GM04504 (cell line): ENCODE results near the gene LSM2.
A peak's percentile ranks its signal among the peaks of the same experiment; 100 is the strongest.

Source experiments
- DNase-seq: peaks from one replicate; pipeline ENCODE4 v3.0.0-alpha.2; 2012; ENCODE audit warnings: low read depth

LSM2 gene

GRCh38 chr6:31776989-31777666 is 29.6 kb downstream of the LSM2 start, which contains the start of gene VWA7:
Gene VWA7 (minus strand): TSS chr6:31777328. CDS start chr6:31776779, 549 bp downstream.
- DNase-seq: peak; percentile 28

- DNase-seq: no peak
These were observed 30.2 kb downstream of the LSM2 start for GRCh38 chr6:31776485-31776988.

GRCh38 chr6:31775633-31776484 is 30.9 kb downstream of the LSM2 start:
- DNase-seq: no peak

- no peak for DNase-seq
These were observed 31.6 kb downstream of the LSM2 start for GRCh38 chr6:31775184-31775583.

- DNase-seq: no peak
These were observed 34.8 kb downstream of the LSM2 start for GRCh38 chr6:31771992-31772358.

GRCh38 chr6:31770860-31771259 is 35.9 kb downstream of the LSM2 start:
- DNase-seq: no peak

GRCh38 chr6:31769684-31770371 is 36.9 kb downstream of the LSM2 start:
- no peak for DNase-seq

- no peak for DNase-seq
These were observed 38.2 kb downstream of the LSM2 start for GRCh38 chr6:31768363-31769257.

GRCh38 chr6:31767096-31767645 is 39.6 kb downstream of the LSM2 start:
- DNase-seq: no peak

- DNase-seq: no peak
These were observed 40.6 kb downstream of the LSM2 start for GRCh38 chr6:31765910-31766794.

GRCh38 chr6:31765559-31765909 is 41.2 kb downstream of the LSM2 start:
- no peak for DNase-seq

GRCh38 chr6:31764198-31764597 is 42.6 kb downstream of the LSM2 start:
- no peak for DNase-seq

- DNase-seq: peak; percentile 56
These were observed 43.2 kb downstream of the LSM2 start for GRCh38 chr6:31763619-31763940.

GRCh38 chr6:31762878-31763618 is 43.7 kb downstream of the LSM2 start:
- DNase-seq: no peak

GRCh38 chr6:31762356-31762755 is 44.4 kb downstream of the LSM2 start, which contains the start of gene SAPCD1:
Gene SAPCD1 (plus strand): TSS chr6:31762656. CDS start chr6:31763055, 399 bp downstream.
- DNase-seq: no peak

- no peak for DNase-seq
These were observed 45.4 kb downstream of the LSM2 start for GRCh38 chr6:31761343-31761742.

- DNase-seq: no peak
These were observed 46.0 kb downstream of the LSM2 start for GRCh38 chr6:31760790-31761189.

GRCh38 chr6:31758281-31758680 is 48.5 kb downstream of the LSM2 start:
- DNase-seq: no peak

- DNase-seq: peak; percentile 47
These were observed 53.9 kb downstream of the LSM2 start for GRCh38 chr6:31752739-31753319.
